Measurements from ENCODE around the gene STAG3.

GRCh38 chr7:100142461-100142860 lies 35.3 kb upstream of the STAG3 start:
- TF ChIP-seq CTCF (IDR thresholded peaks at IDR 0.05) (no peak), POLR2A (IDR thresholded peaks at IDR 0.05) (no peak)
